Endodermal cell (in vitro differentiated cells): ENCODE measurements around the gene DNAJB4. TPM values are rescaled to one million over a fixed set of nuclear protein-coding genes. Genes with fewer than 3 reads are reported as not detected.
A peak's percentile ranks its signal among the peaks of the same experiment; 100 is the strongest.

Experiments
- DNase-seq: peaks from one replicate; pipeline ENCODE4 v3.0.0-alpha.2; 2017
- H3K27ac ChIP-seq: 2 replicates; pipeline ENCODE4 v1.5.1; 2013; ENCODE audit warnings: mild to moderate bottlenecking, low read depth, low read length, moderate library complexity
- H3K27me3 ChIP-seq: 2 replicates; pipeline ENCODE4 v1.6.1; 2013; ENCODE audit warnings: mild to moderate bottlenecking, low read length, moderate library complexity; ENCODE audit not compliant: insufficient read depth, control insufficient read depth, poor library complexity, severe bottlenecking
- H3K36me3 ChIP-seq: 2 replicates; pipeline ENCODE4 v1.7.0; 2013; ENCODE audit warnings: mild to moderate bottlenecking, low read length, moderate library complexity; ENCODE audit not compliant: control insufficient read depth, insufficient read depth
- H3K4me1 ChIP-seq: one replicate; pipeline ENCODE4 v1.7.0; 2013; ENCODE audit warnings: low read length; ENCODE audit not compliant: control insufficient read depth, insufficient read depth
- H3K4me3 ChIP-seq: 2 replicates; pipeline ENCODE4 v1.5.1; 2013; ENCODE audit warnings: mild to moderate bottlenecking, low read length, moderate library complexity
- H3K9ac ChIP-seq: 2 replicates; pipeline ENCODE4 v1.6.1; 2013; ENCODE audit warnings: mild to moderate bottlenecking, low read length, moderate library complexity; ENCODE audit not compliant: poor library complexity, severe bottlenecking; ENCODE audit errors: extremely low read depth
- H3K9me3 ChIP-seq: 2 replicates; pipeline ENCODE4 v1.6.1; 2013; ENCODE audit warnings: mild to moderate bottlenecking, low read length, moderate library complexity; ENCODE audit not compliant: control insufficient read depth
- H3K27ac Mint-ChIP-seq: 2 replicates; pipeline ENCODE4 v1.8.0; 2020; ENCODE audit warnings: mixed read lengths
- H3K27me3 Mint-ChIP-seq: 2 replicates; pipeline ENCODE4 v1.8.0; 2021; ENCODE audit warnings: mild to moderate bottlenecking, mixed read lengths; ENCODE audit not compliant: insufficient read depth
- H3K36me3 Mint-ChIP-seq: 2 replicates; pipeline ENCODE4 v1.8.0; 2020; ENCODE audit warnings: low read depth, mixed read lengths
- H3K4me1 Mint-ChIP-seq: 2 replicates; pipeline ENCODE4 v1.8.0; 2020; ENCODE audit warnings: mixed read lengths
- H3K4me3 Mint-ChIP-seq: 2 replicates; pipeline ENCODE4 v1.8.0; 2020; ENCODE audit warnings: mild to moderate bottlenecking, moderate library complexity, mixed read lengths
- H3K9me3 Mint-ChIP-seq: 2 replicates; pipeline ENCODE4 v1.8.0; 2020; ENCODE audit warnings: mild to moderate bottlenecking, mixed read lengths
- CTCF ChIP-seq: fragments of 200-600 bp; sonication (generic); conservative IDR thresholded peaks from 2 replicates; pipeline ENCODE4 v1.5.0; 2021; ENCODE audit warnings: antibody characterized with exemption, mild to moderate bottlenecking
- WGBS, 2 experiments: methylation state at CpG; one replicate each; pipeline versions ENCODE4 v1.1.5 to v1.1.7; 2013; ENCODE audit warnings: missing lambda C conversion rate in 2 of 2, mixed read lengths in 1 of 2; ENCODE audit not compliant: insufficient coverage in 1 of 2, insufficient read length in 1 of 2; 5-methylcytosine and 5-hydroxymethylcytosine counted together
- total RNA-seq, 2 donors: library from RNA; stranded (reverse); fragmentation: NEBNext Ultra II Directional in 1 of 2; extraction: Animal tissue kit (Norgen Biotek cat#: 25700) in 1 of 2; gene quantifications; 2 replicates in 1 of 2; 3 replicates in 1 of 2; pipeline ENCODE4 v1.2.1, GENCODE V29; 2021

DNAJB4 gene
- total RNA-seq, 2 donors from 2014 or later = 16.4 to 38.4 TPM

DNA sequence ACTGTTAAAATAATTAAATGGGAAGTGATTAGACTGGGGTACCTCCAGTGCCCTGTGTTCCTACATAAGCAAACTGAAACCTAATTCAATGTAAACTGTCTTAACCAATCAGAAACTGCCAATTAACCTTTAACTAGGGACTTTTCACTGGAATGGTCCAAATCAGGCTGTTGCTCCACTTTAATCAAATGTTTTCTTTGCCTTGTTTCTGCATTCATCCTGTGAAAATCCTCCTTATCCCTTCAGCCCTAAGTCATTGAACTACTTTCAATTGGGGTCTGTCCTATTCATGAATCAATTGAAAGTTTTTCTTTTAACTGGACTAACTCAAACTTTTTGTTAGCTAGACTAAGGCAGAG is 20.8 kb upstream of the DNAJB4 start:
- Mint-ChIP-seq H3K27ac (peak overlapping the region; percentile 81), H3K4me1 (peaks cover 47% of the 10 kb centered on the region), H3K36me3 (peaks cover 3% of the 10 kb centered on the region), H3K27me3 (no peaks in the 10 kb centered on the region), H3K4me3 (no peak overlapping the region), H3K9me3 (no peaks in the 10 kb centered on the region)
- Histone ChIP-seq H3K27me3 (no peaks in the 10 kb centered on the region), H3K9me3 (no peaks in the 10 kb centered on the region), H3K4me1 (peaks cover 12% of the 10 kb centered on the region), H3K27ac (no peak overlapping the region), H3K9ac (no peak overlapping the region), H3K4me3 (no peak overlapping the region), H3K36me3 (peaks cover 11% of the 10 kb centered on the region)
- no peak for TF ChIP-seq CTCF
- no peak for DNase-seq

- H3K27ac Mint-ChIP-seq = no peak overlapping the region
- DNase-seq = no peak
- no peak for TF ChIP-seq CTCF
- peak overlapping the region; percentile 3 for H3K4me3 ChIP-seq
- peaks cover 12% of the 10 kb centered on the region for H3K4me1 ChIP-seq
- H3K9me3 Mint-ChIP-seq = no peaks in the 10 kb centered on the region
- H3K9ac ChIP-seq = no peak overlapping the region
- H3K36me3 ChIP-seq = peaks cover 11% of the 10 kb centered on the region
- H3K27me3 Mint-ChIP-seq = no peaks in the 10 kb centered on the region
- 88 to 100% methylated on average over 1 of the region's 4 CpGs for WGBS, 2 experiments
- peaks cover 49% of the 10 kb centered on the region for H3K4me1 Mint-ChIP-seq
- H3K27ac ChIP-seq = no peak overlapping the region
- peaks cover 5% of the 10 kb centered on the region for H3K36me3 Mint-ChIP-seq
- no peaks in the 10 kb centered on the region for H3K9me3 ChIP-seq
- no peak overlapping the region for H3K4me3 Mint-ChIP-seq
- H3K27me3 ChIP-seq = no peaks in the 10 kb centered on the region
Measured at GRCh38 chr1:77984629-77985028, 20.1 kb upstream of the DNAJB4 start.

DNA sequence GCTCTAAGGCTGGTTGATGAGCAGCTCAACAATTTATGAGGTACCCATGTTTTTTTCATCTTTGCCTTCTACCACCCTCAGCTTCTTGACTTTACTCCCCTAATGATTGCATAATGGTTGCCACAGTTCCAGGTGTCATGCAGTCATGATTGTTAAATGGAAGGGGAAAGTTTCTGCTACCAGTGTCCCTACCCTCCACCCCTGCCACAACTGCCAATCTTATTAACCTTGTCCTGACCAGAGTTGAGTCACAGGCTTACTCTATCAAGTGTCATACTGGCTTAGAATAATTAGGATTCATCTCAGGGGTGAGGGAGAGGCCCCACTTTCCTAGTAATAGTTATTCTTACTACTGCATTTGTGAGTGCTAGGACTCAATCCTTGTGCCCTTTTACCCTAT is 17.9 kb upstream of the DNAJB4 start:
- no peak for TF ChIP-seq CTCF
- no peak overlapping the region for H3K27ac ChIP-seq
- no peak overlapping the region for H3K4me3 ChIP-seq
- Mint-ChIP-seq H3K4me1 (peaks cover 42% of the 10 kb centered on the region), H3K9me3 (no peaks in the 10 kb centered on the region), H3K36me3 (peaks cover 15% of the 10 kb centered on the region), H3K4me3 (no peak overlapping the region), H3K27ac (no peak overlapping the region), H3K27me3 (no peaks in the 10 kb centered on the region)
- peaks cover 12% of the 10 kb centered on the region for H3K4me1 ChIP-seq
- peaks cover 9% of the 10 kb centered on the region for H3K36me3 ChIP-seq
- no peaks in the 10 kb centered on the region for H3K9me3 ChIP-seq
- no peak overlapping the region for H3K9ac ChIP-seq
- H3K27me3 ChIP-seq = no peaks in the 10 kb centered on the region
- no peak for DNase-seq
